ENCODE results near the gene RAB3A. TPM values are rescaled to one million over a fixed set of nuclear protein-coding genes. Genes with fewer than 3 reads are reported as not detected.
A peak's percentile ranks its signal among the peaks of the same experiment; 100 is the strongest.

Gene RAB3A
- total RNA-seq, 1 experiment from 2014 or later, result 10.6 TPM

DNA sequence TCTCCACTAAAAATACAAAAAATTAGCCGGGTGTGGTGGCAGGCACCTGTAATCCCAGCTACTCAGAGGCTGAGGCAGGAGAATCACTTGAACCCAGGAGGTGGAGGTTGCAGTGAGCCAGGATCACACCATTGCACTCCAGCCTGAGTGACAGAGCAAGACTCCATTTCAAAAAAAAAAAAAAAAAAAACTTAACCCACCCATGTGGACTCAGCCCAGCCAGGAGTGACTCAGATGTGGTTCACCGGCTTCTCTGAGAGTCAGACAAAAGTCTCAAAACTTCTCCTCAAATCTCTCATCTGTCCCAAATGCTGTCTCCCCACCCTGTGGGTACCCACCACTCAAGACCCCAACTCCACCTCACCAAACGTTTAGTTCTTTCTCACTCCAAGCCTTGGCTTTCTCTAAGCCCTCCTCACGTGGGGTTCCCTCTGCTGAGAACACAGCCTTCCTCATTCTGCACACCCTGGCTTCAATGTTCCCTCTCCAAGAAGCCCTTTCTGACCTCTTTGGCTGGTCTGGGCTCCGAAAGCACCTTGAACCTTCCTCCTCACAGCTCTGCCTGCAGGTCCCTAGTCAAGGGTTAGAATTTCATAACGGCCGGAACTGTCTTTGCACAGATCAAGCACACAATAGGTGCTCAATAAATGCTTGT lies 11.1 kb upstream of the RAB3A start:
- Histone ChIP-seq H3K27me3 (ENCODE audit: insufficient read depth, low read length) (no peaks in the 10 kb centered on the region), H3K79me2 (ENCODE audit: insufficient read depth, low read length) (no peaks in the 10 kb centered on the region), H3K27ac (ENCODE audit: low read depth, low read length) (no peak overlapping the region), H3K36me3 (ENCODE audit: control insufficient read depth in 1 of 2, insufficient read depth in 2 of 2, low read length in 2 of 2) (no peaks in the 10 kb centered on the region), H2AFZ (ENCODE audit: low read depth, low read length, poor library complexity, severe bottlenecking) (no peak overlapping the region), H3K9ac (ENCODE audit: low read length) (no peak overlapping the region), H3K9me3 (ENCODE audit: control insufficient read depth in 1 of 2, insufficient read depth in 1 of 2, low read depth in 1 of 2, low read length in 2 of 2) (no peaks in the 10 kb centered on the region), H3K9me2 (ENCODE audit: insufficient read depth) (no peaks in the 10 kb centered on the region), H3K4me2 (ENCODE audit: low read length) (peak overlapping the region; percentile 34), H4K20me1 (ENCODE audit: insufficient read depth) (no peaks in the 10 kb centered on the region), H3K4me1 (ENCODE audit: control insufficient read depth in 1 of 2, insufficient read depth in 2 of 2, low read length in 2 of 2) (peaks cover 6 to 16% of the 10 kb centered on the region in 2 experiments; a peak in 3 of 4 replicates), H3K4me3 (replicated peaks in 1 of 2; ENCODE audit: low read depth in 1 of 2, low read length in 2 of 2) (no peak overlapping the region)
- no TSS peak for BruUV-seq (replicated peaks)
- no peak for DNase-seq (ENCODE audit: low read depth, low spot score)
- ChIA-PET POLR2A (no interaction called here), CTCF (interaction anchor here (1.3 kb wide), 1 partner anchor 9 kb away, joined by 3 read pairs; no protein-coding TSS in a partner anchor), RAD21 (ENCODE audit: low non-redundant PET in 1 of 2, low total read pairs in 2 of 2, uncharacterized antibody in 2 of 2, unreplicated experiment in 2 of 2) (interaction anchor here in 1 of 2 experiments (0.6 kb wide), 1 partner anchor 24 kb away, joined by 4 read pairs; no protein-coding TSS in a partner anchor)
- intact Hi-C loops (cut with micrococcal nuclease), result loop anchor here (2.0 kb wide), 1 partner anchor 196 kb away; no protein-coding TSS in a partner anchor
- TF ChIP-seq JUND (IDR thresholded peaks at IDR 0.05) (no peak), SRF (IDR thresholded peaks at IDR 0.05; ENCODE audit: low read depth) (no peak), EGR1 (IDR thresholded peaks at IDR 0.05; ENCODE audit: low read depth) (no peak), ZFX (IDR thresholded peaks at IDR 0.05) (no peak), CEBPB (IDR thresholded peaks at IDR 0.05; ENCODE audit: low read depth) (no peak), POLR2A (IDR thresholded peaks at IDR 0.05; ENCODE audit: borderline replicate concordance, extremely low read depth, insufficient read depth, insufficient read length) (no peak), MAX (IDR thresholded peaks at IDR 0.05) (no peak), POLR2AphosphoS5 (IDR thresholded peaks at IDR 0.05; ENCODE audit: low read depth, low read length) (no peak), CBX3 (IDR thresholded peaks at IDR 0.05; ENCODE audit: low read depth) (no peak), SIN3A (IDR thresholded peaks at IDR 0.05; ENCODE audit: low read depth) (no peak)
- TF ChIP-seq, protein P1, sequence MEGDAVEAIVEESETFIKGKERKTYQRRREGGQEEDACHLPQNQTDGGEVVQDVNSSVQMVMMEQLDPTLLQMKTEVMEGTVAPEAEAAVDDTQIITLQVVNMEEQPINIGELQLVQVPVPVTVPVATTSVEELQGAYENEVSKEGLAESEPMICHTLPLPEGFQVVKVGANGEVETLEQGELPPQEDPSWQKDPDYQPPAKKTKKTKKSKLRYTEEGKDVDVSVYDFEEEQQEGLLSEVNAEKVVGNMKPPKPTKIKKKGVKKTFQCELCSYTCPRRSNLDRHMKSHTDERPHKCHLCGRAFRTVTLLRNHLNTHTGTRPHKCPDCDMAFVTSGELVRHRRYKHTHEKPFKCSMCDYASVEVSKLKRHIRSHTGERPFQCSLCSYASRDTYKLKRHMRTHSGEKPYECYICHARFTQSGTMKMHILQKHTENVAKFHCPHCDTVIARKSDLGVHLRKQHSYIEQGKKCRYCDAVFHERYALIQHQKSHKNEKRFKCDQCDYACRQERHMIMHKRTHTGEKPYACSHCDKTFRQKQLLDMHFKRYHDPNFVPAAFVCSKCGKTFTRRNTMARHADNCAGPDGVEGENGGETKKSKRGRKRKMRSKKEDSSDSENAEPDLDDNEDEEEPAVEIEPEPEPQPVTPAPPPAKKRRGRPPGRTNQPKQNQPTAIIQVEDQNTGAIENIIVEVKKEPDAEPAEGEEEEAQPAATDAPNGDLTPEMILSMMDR (IDR thresholded peaks at IDR 0.05 in 2 of 3, conservative IDR thresholded peaks at IDR 0.05 in 1 of 3; ENCODE audit: borderline replicate concordance in 1 of 3, insufficient read depth in 1 of 3, low read depth in 2 of 3, low read length in 2 of 3), result no peak
- ATAC-seq, result peak; percentile 56; the same call in 1 of the 2 replicates
